Neural cell (in vitro differentiated cells): ENCODE measurements around the gene DIAPH1.

Experiments used
- EP300 ChIP-seq: fragments of 450-650 bp; conservative IDR thresholded peaks from 2 replicates; pipeline ENCODE4 v1.6.1; 2014; ENCODE audit warnings: antibody characterized with exemption, mild to moderate bottlenecking, moderate library complexity; ENCODE audit not compliant: poor library complexity, severe bottlenecking
- EZH2 ChIP-seq: fragments of 200-600, 300-800 bp; shearing (Covaris generic), sonication (generic); IDR thresholded peaks from 2 replicates; pipeline ENCODE4 v1.6.1; 2014; ENCODE audit warnings: antibody characterized with exemption, low read length, borderline replicate concordance, mild to moderate bottlenecking; ENCODE audit not compliant: insufficient read depth, poor library complexity, severe bottlenecking
- MXI1 ChIP-seq: fragments of 450-650 bp; conservative IDR thresholded peaks from 2 replicates; pipeline ENCODE4 v1.6.1; 2014; ENCODE audit warnings: antibody characterized with exemption, mild to moderate bottlenecking; ENCODE audit not compliant: poor library complexity, severe bottlenecking
- POLR2AphosphoS5 ChIP-seq: IDR thresholded peaks from 2 replicates; pipeline ENCODE4 v1.6.1; 2012
- RAD21 ChIP-seq: fragments of 450-650 bp; conservative IDR thresholded peaks from 2 replicates; pipeline ENCODE4 v1.6.1; 2014; ENCODE audit warnings: antibody characterized with exemption, mild to moderate bottlenecking, moderate library complexity
- REST ChIP-seq: IDR thresholded peaks from 2 replicates; pipeline ENCODE4 v1.6.1; 2012; ENCODE audit warnings: borderline replicate concordance
- SMC3 ChIP-seq: fragments of 450-650 bp; conservative IDR thresholded peaks from 2 replicates; pipeline ENCODE4 v1.6.1; 2014; ENCODE audit warnings: antibody characterized with exemption, mild to moderate bottlenecking, moderate library complexity; ENCODE audit not compliant: poor library complexity
- TAF1 ChIP-seq: IDR thresholded peaks from 2 replicates; pipeline ENCODE4 v1.6.1; 2012; ENCODE audit warnings: low read depth
- TF ChIP-seq, protein P1 (sequence below): fragments of 450-650 bp; IDR thresholded peaks from 2 replicates; pipeline ENCODE4 v1.5.1; 2014; ENCODE audit warnings: antibody characterized with exemption, mild to moderate bottlenecking, moderate library complexity; ENCODE audit not compliant: poor library complexity, severe bottlenecking

- TF ChIP-seq, protein P1, sequence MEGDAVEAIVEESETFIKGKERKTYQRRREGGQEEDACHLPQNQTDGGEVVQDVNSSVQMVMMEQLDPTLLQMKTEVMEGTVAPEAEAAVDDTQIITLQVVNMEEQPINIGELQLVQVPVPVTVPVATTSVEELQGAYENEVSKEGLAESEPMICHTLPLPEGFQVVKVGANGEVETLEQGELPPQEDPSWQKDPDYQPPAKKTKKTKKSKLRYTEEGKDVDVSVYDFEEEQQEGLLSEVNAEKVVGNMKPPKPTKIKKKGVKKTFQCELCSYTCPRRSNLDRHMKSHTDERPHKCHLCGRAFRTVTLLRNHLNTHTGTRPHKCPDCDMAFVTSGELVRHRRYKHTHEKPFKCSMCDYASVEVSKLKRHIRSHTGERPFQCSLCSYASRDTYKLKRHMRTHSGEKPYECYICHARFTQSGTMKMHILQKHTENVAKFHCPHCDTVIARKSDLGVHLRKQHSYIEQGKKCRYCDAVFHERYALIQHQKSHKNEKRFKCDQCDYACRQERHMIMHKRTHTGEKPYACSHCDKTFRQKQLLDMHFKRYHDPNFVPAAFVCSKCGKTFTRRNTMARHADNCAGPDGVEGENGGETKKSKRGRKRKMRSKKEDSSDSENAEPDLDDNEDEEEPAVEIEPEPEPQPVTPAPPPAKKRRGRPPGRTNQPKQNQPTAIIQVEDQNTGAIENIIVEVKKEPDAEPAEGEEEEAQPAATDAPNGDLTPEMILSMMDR: no peak
- TF ChIP-seq REST (no peak), MXI1 (no peak), EP300 (no peak), POLR2AphosphoS5 (no peak), EZH2 (no peak), TAF1 (no peak), SMC3 (no peak), RAD21 (no peak)
Observed at GRCh38 chr5:141641634-141642267, 23.0 kb upstream of the DIAPH1 start.
